ENCODE results near the gene C1orf87.

Gene C1orf87

GRCh38 chr1:59994302-59995198 is 79.0 kb downstream of the C1orf87 start (continued):
- TF ChIP-seq ZNF510 (tag by site-specific recombination; IDR thresholded peaks at IDR 0.05; ENCODE audit: insufficient replicate concordance): no peak
- TF ChIP-seq ZNF391 (tag by site-specific recombination; IDR thresholded peaks at IDR 0.05; ENCODE audit: borderline replicate concordance, low read depth): no peak
- TF ChIP-seq ZNF704 (tag by site-specific recombination; IDR thresholded peaks at IDR 0.05): no peak

GRCh38 chr1:59992040-59992820 is 81.3 kb downstream of the C1orf87 start:
- ChIA-PET CTCF (interaction anchor here (0.6 to 0.8 kb wide), 2 partner anchors 148 to 275 kb away, joined by 4 read pairs; no protein-coding TSS in a partner anchor), POLR2A (no interaction called here)
- no peaks in the 10 kb centered on the region for H3K9me3 ChIP-seq (ENCODE audit: control insufficient read depth, insufficient read depth, low read depth, low read length)
- no peaks in the 10 kb centered on the region for H3K36me3 ChIP-seq (ENCODE audit: control insufficient read depth in 2 of 2, insufficient read depth in 1 of 2, low read length in 2 of 2)
- no peak overlapping the region for H3K27ac ChIP-seq (ENCODE audit: extremely low read depth, low read depth, low read length)
- H3K4me3 ChIP-seq (ENCODE audit: low read depth, low read length): no peak overlapping the region
- no peaks in the 10 kb centered on the region for H3K4me1 ChIP-seq (ENCODE audit: control insufficient read depth, insufficient read depth, low read length)
- TF ChIP-seq ZNF785 (tag by site-specific recombination; IDR thresholded peaks at IDR 0.05): no peak
- TF ChIP-seq ZNF621 (tag by site-specific recombination; IDR thresholded peaks at IDR 0.05): no peak
- no peak for TF ChIP-seq ZNF132 (tag by site-specific recombination; IDR thresholded peaks at IDR 0.05; ENCODE audit: borderline replicate concordance)
- no peak for TF ChIP-seq ZNF830 (tag by site-specific recombination; IDR thresholded peaks at IDR 0.05; ENCODE audit: low read depth)
- TF ChIP-seq ZNF175 (tag by site-specific recombination; IDR thresholded peaks at IDR 0.05): no peak
- no peak for TF ChIP-seq ZNF639 (tag by site-specific recombination; IDR thresholded peaks at IDR 0.05)
- no peak for TF ChIP-seq ZFP3 (tag by site-specific recombination; IDR thresholded peaks at IDR 0.05; ENCODE audit: low read depth)
- no peak for TF ChIP-seq GFI1B (tag by site-specific recombination; IDR thresholded peaks at IDR 0.05)
- no peak for TF ChIP-seq PRDM2 (tag by site-specific recombination; IDR thresholded peaks at IDR 0.05; ENCODE audit: borderline replicate concordance)
- TF ChIP-seq ZBTB44 (tag by site-specific recombination; IDR thresholded peaks at IDR 0.05): no peak
- no peak for TF ChIP-seq ZNF280C (tag by site-specific recombination; IDR thresholded peaks at IDR 0.05)
- no peak for TF ChIP-seq ZBTB6 (tag by site-specific recombination; IDR thresholded peaks at IDR 0.05)
- no peak for TF ChIP-seq ZNF2 (tag by site-specific recombination; IDR thresholded peaks at IDR 0.05)

Data from HEK293 (cell line).